ENCODE results near the gene AAK1. TPM values are rescaled to one million over a fixed set of nuclear protein-coding genes. Genes with fewer than 3 reads are reported as not detected.

Gene AAK1
- total and polyA plus RNA-seq, 2 donors (not counting 3 experiments of a cell fraction or from before 2014, with no cell fraction given): 31.0 to 127 TPM

DNA sequence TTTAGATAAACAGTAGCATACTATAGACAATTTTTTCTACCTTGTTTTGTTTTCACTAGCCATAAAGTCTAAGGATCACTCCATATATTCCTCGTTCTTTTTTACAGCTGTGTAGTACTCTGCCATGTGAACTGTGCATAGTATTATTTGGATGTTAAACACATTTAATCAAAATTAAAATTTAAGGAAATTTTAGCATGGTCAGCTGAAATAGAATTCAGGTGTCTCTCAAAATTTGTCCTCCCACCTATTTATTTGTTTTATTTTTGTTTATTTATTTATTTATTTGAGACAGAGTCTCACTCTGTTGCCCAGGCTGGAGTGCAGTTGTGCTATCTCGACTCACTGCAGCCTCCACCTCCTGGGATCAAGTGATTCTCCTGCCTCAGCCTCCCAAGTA, 46.4 kb upstream of the AAK1 start:
- no TSS peak for BruUV-seq (replicated peaks)
- H2AFZ ChIP-seq (ENCODE audit: low read depth, low read length): no peak overlapping the region
- no peaks in the 10 kb centered on the region for H3K9me1 ChIP-seq (replicated peaks; ENCODE audit: control insufficient read depth, extremely low read depth, insufficient read depth, low read length)
- no peaks in the 10 kb centered on the region for H3K79me2 ChIP-seq (ENCODE audit: control insufficient read depth, insufficient read depth, low read length)
- dilution Hi-C loops (cut with MboI; ENCODE audit: extremely low pct_ligation_motif_present, low sequenced_read_pairs): no loop called here
- POLR2A ChIA-PET: no interaction called here
- no peak for DNase-seq (ENCODE audit: low read depth, low spot score)
- no peak for TF ChIP-seq FOS (IDR thresholded peaks at IDR 0.05; ENCODE audit: borderline replicate concordance, insufficient read depth, low read length)
- TF ChIP-seq EZH2 (IDR thresholded peaks at IDR 0.05; ENCODE audit: borderline replicate concordance, low read depth, low read length, severe bottlenecking): no peak
- TF ChIP-seq MYC (IDR thresholded peaks at IDR 0.05; ENCODE audit: low read depth, low read length): no peak
- no peak for TF ChIP-seq POLR2A (IDR thresholded peaks at IDR 0.05; ENCODE audit: low read depth, low read length)
- TF ChIP-seq MAX (IDR thresholded peaks at IDR 0.05; ENCODE audit: insufficient read depth, insufficient read length): no peak
- TF ChIP-seq CTCF (IDR thresholded peaks at IDR 0.05; ENCODE audit: extremely low read depth in 1 of 2, insufficient read depth in 1 of 2, low read depth in 1 of 2, low read length in 2 of 2): no peak
- no peaks in the 10 kb centered on the region for H3K27me3 ChIP-seq (ENCODE audit: control insufficient read depth in 2 of 2, insufficient read depth in 2 of 2, low read length in 2 of 2)
- no peak for FAIRE-seq
- no peak overlapping the region for H3K4me3 ChIP-seq (replicated peaks in 1 of 3; ENCODE audit: insufficient read depth in 1 of 3, low read depth in 1 of 3, low read length in 3 of 3)
- no peak overlapping the region for H3K4me2 ChIP-seq (ENCODE audit: insufficient read depth, low read length)
- intact Hi-C loops (cut with micrococcal nuclease): no loop called here
- H3K4me1 ChIP-seq (ENCODE audit: control insufficient read depth, extremely low read depth, insufficient read depth, low read length): peaks cover 7% of the 10 kb centered on the region
- H4K20me1 ChIP-seq (replicated peaks; ENCODE audit: control insufficient read depth, extremely low read depth, insufficient read depth, low read length): no peaks in the 10 kb centered on the region
- no peak overlapping the region for H3K9ac ChIP-seq (replicated peaks; ENCODE audit: extremely low read depth, insufficient read depth, low read length)
- H3K36me3 ChIP-seq (ENCODE audit: control insufficient read depth in 2 of 2, extremely low read depth in 1 of 2, insufficient read depth in 2 of 2, low read length in 2 of 2): no peaks in the 10 kb centered on the region
- CTCF ChIA-PET: no interaction called here
- no peak overlapping the region for H3K27ac ChIP-seq (ENCODE audit: insufficient read depth, low read depth, low read length)
- no peaks in the 10 kb centered on the region for H3K9me3 ChIP-seq (replicated peaks; ENCODE audit: control insufficient read depth, insufficient read depth, low read length)

DNA sequence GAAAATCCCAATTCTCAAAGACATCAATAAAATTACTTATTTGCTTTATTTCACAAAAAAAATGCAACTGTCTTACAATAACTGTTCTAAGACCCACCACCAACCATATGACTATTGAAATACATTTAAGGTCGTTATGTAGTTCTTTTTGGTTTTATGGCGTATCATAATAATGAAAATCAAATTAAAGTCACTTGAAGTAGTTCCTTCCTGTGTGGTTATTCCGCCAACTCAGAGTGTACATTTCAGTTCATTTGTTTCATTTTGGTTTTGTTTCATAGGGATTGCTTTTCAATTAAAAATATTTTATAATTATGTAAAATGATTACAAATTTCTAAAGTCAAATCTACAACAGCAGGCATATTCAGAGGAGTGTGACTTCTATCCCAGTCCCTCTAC, 45.9 kb upstream of the AAK1 start:
- no peak overlapping the region for H3K4me3 ChIP-seq (replicated peaks in 1 of 3; ENCODE audit: insufficient read depth in 1 of 3, low read depth in 1 of 3, low read length in 3 of 3)
- FAIRE-seq: no peak
- H3K36me3 ChIP-seq (ENCODE audit: control insufficient read depth in 2 of 2, extremely low read depth in 1 of 2, insufficient read depth in 2 of 2, low read length in 2 of 2): no peaks in the 10 kb centered on the region
- DNase-seq (ENCODE audit: low read depth, low spot score): no peak
- ChIA-PET CTCF (no interaction called here), POLR2A (no interaction called here)
- H3K9me3 ChIP-seq (replicated peaks; ENCODE audit: control insufficient read depth, insufficient read depth, low read length): no peaks in the 10 kb centered on the region
- H3K4me2 ChIP-seq (ENCODE audit: insufficient read depth, low read length): no peak overlapping the region
- intact Hi-C loops (cut with micrococcal nuclease) (no loop called here), dilution Hi-C loops (cut with MboI; ENCODE audit: extremely low pct_ligation_motif_present, low sequenced_read_pairs) (no loop called here)
- H3K27me3 ChIP-seq (ENCODE audit: control insufficient read depth in 2 of 2, insufficient read depth in 2 of 2, low read length in 2 of 2): no peaks in the 10 kb centered on the region
- peaks cover 12% of the 10 kb centered on the region for H3K4me1 ChIP-seq (ENCODE audit: control insufficient read depth, extremely low read depth, insufficient read depth, low read length)
- TF ChIP-seq POLR2AphosphoS5 (IDR thresholded peaks at IDR 0.05; ENCODE audit: insufficient read depth, low read depth, low read length) (no peak), JUN (IDR thresholded peaks at IDR 0.05; ENCODE audit: borderline replicate concordance, insufficient read depth, insufficient read length, low read depth) (no peak), GATA2 (IDR thresholded peaks at IDR 0.05; ENCODE audit: insufficient read depth, insufficient read length, low read depth, low read length) (no peak), MYC (IDR thresholded peaks at IDR 0.05; ENCODE audit: low read depth, low read length) (no peak), EZH2 (IDR thresholded peaks at IDR 0.05; ENCODE audit: borderline replicate concordance, low read depth, low read length, severe bottlenecking) (no peak), FOS (IDR thresholded peaks at IDR 0.05; ENCODE audit: borderline replicate concordance, insufficient read depth, low read length) (no peak), POLR2A (IDR thresholded peaks at IDR 0.05; ENCODE audit: low read depth, low read length) (no peak), MAX (IDR thresholded peaks at IDR 0.05; ENCODE audit: insufficient read depth, insufficient read length) (no peak), CTCF (IDR thresholded peaks at IDR 0.05; ENCODE audit: extremely low read depth in 1 of 2, insufficient read depth in 1 of 2, low read depth in 1 of 2, low read length in 2 of 2) (no peak)
- BruUV-seq (replicated peaks): no TSS peak
- H3K27ac ChIP-seq (ENCODE audit: insufficient read depth, low read depth, low read length): no peak overlapping the region
- H3K9ac ChIP-seq (replicated peaks; ENCODE audit: extremely low read depth, insufficient read depth, low read length): no peak overlapping the region
- no peaks in the 10 kb centered on the region for H3K79me2 ChIP-seq (ENCODE audit: control insufficient read depth, insufficient read depth, low read length)
- H4K20me1 ChIP-seq (replicated peaks; ENCODE audit: control insufficient read depth, extremely low read depth, insufficient read depth, low read length): no peaks in the 10 kb centered on the region
- H3K9me1 ChIP-seq (replicated peaks; ENCODE audit: control insufficient read depth, extremely low read depth, insufficient read depth, low read length): no peaks in the 10 kb centered on the region
- H2AFZ ChIP-seq (ENCODE audit: low read depth, low read length): no peak overlapping the region

Measured in endothelial cell of umbilical vein (primary cell).